Lower leg skin (tissue), 4 donors: ENCODE measurements around the gene AMOTL2. TPM values are rescaled to one million over a fixed set of nuclear protein-coding genes. Genes with fewer than 3 reads are reported as not detected.

Experiments
- DNase-seq, 2 donors: peaks; one replicate each; pipeline ENCODE4 v3.0.0-alpha.2; 2019; ENCODE audit warnings: low spot score in 2 of 2
- H3K4me3 ChIP-seq: fragments of 200-600 bp; sonication (generic); 2 replicates; pipeline ENCODE4 v1.5.1; 2017; ENCODE audit warnings: mild to moderate bottlenecking, low read depth; ENCODE audit not compliant: poor library complexity, severe bottlenecking
- POLR2A ChIP-seq, 2 donors: fragments of 450-650 bp; IDR thresholded peaks; one replicate each; pipeline ENCODE4 v1.6.1; 2016 to 2017; ENCODE audit warnings: antibody characterized with exemption in 2 of 2, mild to moderate bottlenecking in 1 of 2, moderate library complexity in 1 of 2
- WGBS, 2 donors: methylation state at CpG; one replicate each; pipeline ENCODE4 v1.1.5; 2018; 5-methylcytosine and 5-hydroxymethylcytosine counted together
- intact Hi-C: fragments of 100-400 bp; cut with DNase I; formaldehyde crosslinking; loops from one replicate; pipeline ENCODE4 v1.15.0; 2023; ENCODE audit warnings: low total_unique reads
- total RNA-seq, 4 donors: library from RNA; depleted of rRNA; stranded (reverse); fragments of >200 nt; gene quantifications; one replicate each; pipeline ENCODE4 v1.1.0, GENCODE V29; 2016
- TF ChIP-seq, protein P1 (sequence below), 3 donors: fragments of 450-650 bp; IDR thresholded peaks; one replicate each; pipeline ENCODE4 v1.5.1; 2016; ENCODE audit warnings: antibody characterized with exemption in 3 of 3, mild to moderate bottlenecking in 3 of 3, moderate library complexity in 2 of 3

AMOTL2 gene
- total RNA-seq, 4 donors from 2014 or later = 97.1 to 151 (median 120) TPM

- no peak for TF ChIP-seq POLR2A (IDR thresholded peaks at IDR 0.05)
- TF ChIP-seq, protein P1, sequence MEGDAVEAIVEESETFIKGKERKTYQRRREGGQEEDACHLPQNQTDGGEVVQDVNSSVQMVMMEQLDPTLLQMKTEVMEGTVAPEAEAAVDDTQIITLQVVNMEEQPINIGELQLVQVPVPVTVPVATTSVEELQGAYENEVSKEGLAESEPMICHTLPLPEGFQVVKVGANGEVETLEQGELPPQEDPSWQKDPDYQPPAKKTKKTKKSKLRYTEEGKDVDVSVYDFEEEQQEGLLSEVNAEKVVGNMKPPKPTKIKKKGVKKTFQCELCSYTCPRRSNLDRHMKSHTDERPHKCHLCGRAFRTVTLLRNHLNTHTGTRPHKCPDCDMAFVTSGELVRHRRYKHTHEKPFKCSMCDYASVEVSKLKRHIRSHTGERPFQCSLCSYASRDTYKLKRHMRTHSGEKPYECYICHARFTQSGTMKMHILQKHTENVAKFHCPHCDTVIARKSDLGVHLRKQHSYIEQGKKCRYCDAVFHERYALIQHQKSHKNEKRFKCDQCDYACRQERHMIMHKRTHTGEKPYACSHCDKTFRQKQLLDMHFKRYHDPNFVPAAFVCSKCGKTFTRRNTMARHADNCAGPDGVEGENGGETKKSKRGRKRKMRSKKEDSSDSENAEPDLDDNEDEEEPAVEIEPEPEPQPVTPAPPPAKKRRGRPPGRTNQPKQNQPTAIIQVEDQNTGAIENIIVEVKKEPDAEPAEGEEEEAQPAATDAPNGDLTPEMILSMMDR (IDR thresholded peaks at IDR 0.05) = no peak
- DNase-seq = peak in 1 of 2 donors; percentile 84
- intact Hi-C loops = no loop called here
- whole genome bisulfite sequencing, 2 donors = 42 to 68% methylated on average over 4 to 7 of the region's 8 CpGs
- no peak overlapping the region for H3K4me3 ChIP-seq
These were observed 37.2 kb downstream of the AMOTL2 start for GRCh38 chr3:134337071-134337482.

GRCh38 chr3:134336587-134336986 lies 37.7 kb downstream of the AMOTL2 start:
- DNase-seq = peak in 1 of 2 donors; percentile 82
- WGBS, 2 donors = 45 to 50% methylated on average over 6 of the region's 6 CpGs
- TF ChIP-seq, protein P1 (IDR thresholded peaks at IDR 0.05) = no peak
- no peak for TF ChIP-seq POLR2A (IDR thresholded peaks at IDR 0.05)
- intact Hi-C loops = no loop called here
- no peak overlapping the region for H3K4me3 ChIP-seq

- TF ChIP-seq POLR2A (IDR thresholded peaks at IDR 0.05) = no peak
- TF ChIP-seq, protein P1 (IDR thresholded peaks at IDR 0.05) = no peak
- 46 to 57% methylated on average over 2 of the region's 2 CpGs for WGBS, 2 donors
- intact Hi-C loops = no loop called here
- peak in 1 of 2 donors; percentile 72 for DNase-seq
- no peak overlapping the region for H3K4me3 ChIP-seq
These were observed 39.4 kb downstream of the AMOTL2 start for GRCh38 chr3:134334901-134335280.

- TF ChIP-seq, protein P1 (IDR thresholded peaks at IDR 0.05) = no peak
- no peak for TF ChIP-seq POLR2A (IDR thresholded peaks at IDR 0.05)
- no peak overlapping the region for H3K4me3 ChIP-seq
- WGBS, 2 donors = 54 to 71% methylated on average over 3 of the region's 3 CpGs
- intact Hi-C loops = no loop called here
- peak in 1 of 2 donors; percentile 83 for DNase-seq
These were observed 39.9 kb downstream of the AMOTL2 start for GRCh38 chr3:134334231-134334900.

DNA sequence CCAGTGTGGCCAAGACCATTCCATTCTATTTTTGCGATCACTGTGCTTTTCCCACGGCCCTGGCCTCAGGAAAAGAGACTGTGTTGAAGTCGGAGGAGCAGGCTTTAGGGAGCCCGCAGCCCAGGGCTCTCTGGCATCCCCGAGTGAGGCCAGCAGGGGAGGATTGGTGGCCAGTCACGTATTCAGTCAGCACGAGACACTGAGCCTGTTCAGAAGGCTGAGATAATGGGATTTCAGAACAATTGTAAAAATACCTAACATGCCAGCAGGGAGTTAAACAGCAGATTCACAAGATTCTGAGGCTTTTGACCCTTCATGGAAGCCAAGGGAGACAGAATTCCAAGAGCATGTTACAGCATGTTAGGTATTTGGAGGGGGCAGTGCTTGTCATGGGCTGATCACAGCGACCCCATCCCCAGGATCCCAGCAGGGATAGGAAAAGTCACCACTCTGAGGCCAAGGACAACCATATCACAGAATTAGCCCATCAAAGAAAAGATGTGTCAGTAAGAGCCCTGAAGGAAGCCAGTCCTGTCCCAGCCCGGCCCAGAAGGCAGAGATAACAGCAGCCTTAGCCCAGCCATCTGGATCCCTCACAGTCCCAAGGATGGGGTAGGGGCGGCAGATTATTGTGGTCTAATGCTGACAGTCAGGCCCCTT lies 40.6 kb downstream of the AMOTL2 start:
- DNase-seq = peak in 1 of 2 donors; percentile 85
- H3K4me3 ChIP-seq = no peak overlapping the region
- TF ChIP-seq, protein P1 (IDR thresholded peaks at IDR 0.05) = no peak
- TF ChIP-seq POLR2A (IDR thresholded peaks at IDR 0.05) = no peak
- intact Hi-C loops = no loop called here
- 58 to 72% methylated on average over 10 of the region's 10 CpGs for WGBS, 2 donors
